IMR-90 (cell line): Measurements from ENCODE around the gene INAVA.

Experiments used
- CEBPB ChIP-seq: IDR thresholded peaks from 2 replicates; pipeline ENCODE4 v1.6.1; 2012; ENCODE audit warnings: low read depth, low read length, improper control_type of control experiment
- CTCF ChIP-seq: conservative IDR thresholded peaks from 2 replicates; pipeline ENCODE4 v1.5.1; 2012; ENCODE audit warnings: mild to moderate bottlenecking, low read depth, low read length, improper control_type of control experiment

GRCh38 chr1:200887036-200887435 is 7.7 kb upstream of the INAVA start:
- no peak for TF ChIP-seq CTCF
- no peak for TF ChIP-seq CEBPB
